ENCODE data around the gene MYOG.

DNA sequence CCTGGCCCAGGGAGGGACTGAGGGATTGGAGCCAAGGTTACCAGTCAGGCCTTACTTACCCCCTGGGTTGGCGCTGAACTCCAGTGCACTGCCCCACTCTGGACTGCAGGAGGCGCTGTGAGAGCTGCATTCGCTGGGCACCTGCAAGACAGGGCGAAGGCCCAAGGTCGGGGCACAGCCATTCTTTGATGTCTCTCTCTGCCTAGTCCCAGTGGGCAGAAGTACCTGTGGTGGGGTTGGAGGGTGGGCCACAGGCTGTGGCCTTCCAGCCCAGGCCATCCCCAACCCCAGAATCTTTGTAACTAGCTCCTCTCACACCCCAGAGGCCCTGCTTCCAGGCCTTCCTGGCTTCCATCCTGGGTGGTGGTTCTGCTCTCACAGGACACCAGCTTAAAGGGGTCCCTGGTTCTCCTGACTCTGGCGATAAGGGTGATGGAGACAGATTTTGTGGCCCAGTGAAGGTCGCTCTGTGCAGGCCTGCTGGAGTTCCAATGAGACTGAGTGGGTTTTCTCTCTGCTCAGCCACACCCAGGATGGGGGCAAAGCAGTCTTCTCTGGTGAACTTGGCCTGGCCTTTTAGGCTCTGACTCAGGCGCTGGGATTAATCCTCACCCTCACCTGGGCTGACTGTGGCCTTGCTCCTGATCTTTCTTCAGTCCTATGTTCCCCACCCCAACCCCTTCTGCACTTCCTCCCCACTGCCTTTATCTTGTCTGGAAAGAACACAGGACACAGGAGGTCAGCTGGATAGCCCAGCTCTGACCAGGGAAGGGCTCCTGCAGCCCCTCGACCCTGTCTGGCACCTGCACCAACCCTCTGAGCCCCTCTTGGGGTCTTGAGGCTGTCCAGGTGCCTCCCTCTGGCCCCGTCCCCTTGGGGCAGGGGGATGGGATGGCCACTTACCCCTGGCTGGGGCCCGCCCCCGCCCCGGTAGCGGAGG, 954 bp downstream of the MYOG start:
- TF ChIP-seq, protein P1, sequence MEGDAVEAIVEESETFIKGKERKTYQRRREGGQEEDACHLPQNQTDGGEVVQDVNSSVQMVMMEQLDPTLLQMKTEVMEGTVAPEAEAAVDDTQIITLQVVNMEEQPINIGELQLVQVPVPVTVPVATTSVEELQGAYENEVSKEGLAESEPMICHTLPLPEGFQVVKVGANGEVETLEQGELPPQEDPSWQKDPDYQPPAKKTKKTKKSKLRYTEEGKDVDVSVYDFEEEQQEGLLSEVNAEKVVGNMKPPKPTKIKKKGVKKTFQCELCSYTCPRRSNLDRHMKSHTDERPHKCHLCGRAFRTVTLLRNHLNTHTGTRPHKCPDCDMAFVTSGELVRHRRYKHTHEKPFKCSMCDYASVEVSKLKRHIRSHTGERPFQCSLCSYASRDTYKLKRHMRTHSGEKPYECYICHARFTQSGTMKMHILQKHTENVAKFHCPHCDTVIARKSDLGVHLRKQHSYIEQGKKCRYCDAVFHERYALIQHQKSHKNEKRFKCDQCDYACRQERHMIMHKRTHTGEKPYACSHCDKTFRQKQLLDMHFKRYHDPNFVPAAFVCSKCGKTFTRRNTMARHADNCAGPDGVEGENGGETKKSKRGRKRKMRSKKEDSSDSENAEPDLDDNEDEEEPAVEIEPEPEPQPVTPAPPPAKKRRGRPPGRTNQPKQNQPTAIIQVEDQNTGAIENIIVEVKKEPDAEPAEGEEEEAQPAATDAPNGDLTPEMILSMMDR (IDR thresholded peaks at IDR 0.05) = peak; percentile 87
- no peak for TF ChIP-seq ZFX (IDR thresholded peaks at IDR 0.05; ENCODE audit: borderline replicate concordance)

Measured in 22Rv1 (cell line).